Muscle of leg (tissue), 11 donors: ENCODE measurements around the gene PPP2R2B. TPM values are rescaled to one million over a fixed set of nuclear protein-coding genes. Genes with fewer than 3 reads are reported as not detected.
"Not testable (repeated sequence)": the region's sequence is repeated elsewhere in the genome, so short reads cannot be mapped to it uniquely, and the experiment has no call there.

Source experiments
- DNase-seq: peaks from one replicate; pipeline ENCODE4 v3.0.0; 2013
- H3K27ac ChIP-seq: one replicate; pipeline ENCODE4 v1.5.1; 2013; ENCODE audit warnings: mild to moderate bottlenecking, low read length, control low read depth
- H3K27me3 ChIP-seq: one replicate; pipeline ENCODE4 v1.6.1; 2013; ENCODE audit warnings: low read length; ENCODE audit not compliant: control insufficient read depth, insufficient read depth
- H3K36me3 ChIP-seq: one replicate; pipeline ENCODE4 v1.6.1; 2013; ENCODE audit warnings: low read length; ENCODE audit not compliant: control insufficient read depth, insufficient read depth
- H3K4me1 ChIP-seq: one replicate; pipeline ENCODE4 v1.6.1; 2013; ENCODE audit warnings: low read length; ENCODE audit not compliant: control insufficient read depth, insufficient read depth
- H3K4me3 ChIP-seq: one replicate; pipeline ENCODE4 v1.5.1; 2013; ENCODE audit warnings: low read length, control low read depth
- H3K9me3 ChIP-seq: replicated peaks from 2 replicates; pipeline ENCODE4 v1.6.1; 2013; ENCODE audit warnings: low read depth, low read length; ENCODE audit not compliant: control insufficient read depth
- WGBS: methylation state at CpG from one replicate; pipeline ENCODE4 v1.1.5; 2013; ENCODE audit warnings: missing lambda C conversion rate; ENCODE audit not compliant: insufficient coverage; 5-methylcytosine and 5-hydroxymethylcytosine counted together
- polyA plus RNA-seq, 8 donors: library from polyadenylated mRNA; unstranded; fragments of 120-200 nt; gene quantifications; one replicate each; pipeline versions ENCODE4 v1.2.1 to v1.2.3, GENCODE V29; 2013; ENCODE audit warnings: inconsistent platforms in 1 of 8, low replicate concordance in 1 of 8; ENCODE audit not compliant: insufficient read length in 8 of 8, insufficient read depth in 1 of 8
- total RNA-seq: library from RNA; stranded (reverse); fragments of 120-200 nt; gene quantifications from one replicate; pipeline ENCODE4 v1.2.4, GENCODE V29; 2013

The PPP2R2B gene
- total and polyA plus RNA-seq, 9 donors = 0.63 to 4.2 (median 1.5) TPM

- DNase-seq = no peak
- H3K9me3 ChIP-seq = peaks cover 4% of the 10 kb centered on the region
- H3K27me3 ChIP-seq = no peaks in the 10 kb centered on the region
- H3K4me1 ChIP-seq = no peaks in the 10 kb centered on the region
- H3K4me3 ChIP-seq = no peak overlapping the region
- no CpG with 5 or more reads among the region's 1 CpG for WGBS
- H3K36me3 ChIP-seq = no peaks in the 10 kb centered on the region
- H3K27ac ChIP-seq = no peak overlapping the region
These were observed 303.8 kb downstream of the PPP2R2B start for GRCh38 chr5:146574713-146575112.

- DNase-seq = no peak
- Histone ChIP-seq H3K4me3 (no peak overlapping the region), H3K27ac (no peak overlapping the region), H3K27me3 (no peaks in the 10 kb centered on the region), H3K4me1 (no peaks in the 10 kb centered on the region), H3K36me3 (no peaks in the 10 kb centered on the region), H3K9me3 (no peaks in the 10 kb centered on the region)
- WGBS = no CpG with 5 or more reads among the region's 2 CpGs
These were observed 310.4 kb downstream of the PPP2R2B start for GRCh38 chr5:146568161-146568560.

GRCh38 chr5:146565764-146566367 lies 312.7 kb downstream of the PPP2R2B start:
- Histone ChIP-seq H3K36me3 (no peaks in the 10 kb centered on the region), H3K27me3 (no peaks in the 10 kb centered on the region), H3K4me3 (no peak overlapping the region), H3K9me3 (no peaks in the 10 kb centered on the region), H3K27ac (no peak overlapping the region), H3K4me1 (no peaks in the 10 kb centered on the region)
- DNase-seq = peak; percentile 49
- WGBS = 40% methylated on average over 3 of the region's 7 CpGs

GRCh38 chr5:146564007-146564762 lies 314.4 kb downstream of the PPP2R2B start:
- Histone ChIP-seq H3K4me3 (no peak overlapping the region), H3K4me1 (no peaks in the 10 kb centered on the region), H3K36me3 (no peaks in the 10 kb centered on the region), H3K27ac (no peak overlapping the region), H3K27me3 (no peaks in the 10 kb centered on the region), H3K9me3 (no peaks in the 10 kb centered on the region)
- no peak for DNase-seq
- WGBS = no CpG with 5 or more reads among the region's 2 CpGs

GRCh38 chr5:146562461-146562860 lies 316.1 kb downstream of the PPP2R2B start:
- 83% methylated on average over 1 of the region's 4 CpGs for WGBS
- no peaks in the 10 kb centered on the region for H3K9me3 ChIP-seq
- no peaks in the 10 kb centered on the region for H3K4me1 ChIP-seq
- no peaks in the 10 kb centered on the region for H3K27me3 ChIP-seq
- H3K27ac ChIP-seq = no peak overlapping the region
- no peak overlapping the region for H3K4me3 ChIP-seq
- no peaks in the 10 kb centered on the region for H3K36me3 ChIP-seq
- DNase-seq = no peak

GRCh38 chr5:146561711-146562110 lies 316.8 kb downstream of the PPP2R2B start:
- no peaks in the 10 kb centered on the region for H3K9me3 ChIP-seq
- no peaks in the 10 kb centered on the region for H3K27me3 ChIP-seq
- 89% methylated on average over 5 of the region's 5 CpGs for WGBS

GRCh38 chr5:146560205-146560812 lies 318.2 kb downstream of the PPP2R2B start:
- no CpG with 5 or more reads among the region's 3 CpGs for whole genome bisulfite sequencing
- Histone ChIP-seq H3K36me3 (no peaks in the 10 kb centered on the region), H3K27me3 (no peaks in the 10 kb centered on the region), H3K27ac (no peak overlapping the region), H3K4me3 (no peak overlapping the region), H3K4me1 (no peaks in the 10 kb centered on the region), H3K9me3 (no peaks in the 10 kb centered on the region)
- DNase-seq = no peak

More at GRCh38 chr5:146561711-146562110, 316.8 kb downstream of the PPP2R2B start:
- Histone ChIP-seq H3K4me1 (no peaks in the 10 kb centered on the region), H3K36me3 (no peaks in the 10 kb centered on the region), H3K4me3 (no peak overlapping the region), H3K27ac (no peak overlapping the region)
- no peak for DNase-seq

GRCh38 chr5:146556884-146557283 lies 321.7 kb downstream of the PPP2R2B start:
- not testable (repeated sequence) for H3K27me3 ChIP-seq, H3K9me3 ChIP-seq, DNase-seq, H3K36me3 ChIP-seq, H3K4me1 ChIP-seq, H3K27ac ChIP-seq, H3K4me3 ChIP-seq
- 83% methylated on average over 3 of the region's 4 CpGs for WGBS

- no CpG with 5 or more reads among the region's 3 CpGs for WGBS
- H3K27ac ChIP-seq = no peak overlapping the region
- no peaks in the 10 kb centered on the region for H3K4me1 ChIP-seq
- H3K4me3 ChIP-seq = no peak overlapping the region
- no peaks in the 10 kb centered on the region for H3K36me3 ChIP-seq
- no peaks in the 10 kb centered on the region for H3K9me3 ChIP-seq
- no peak for DNase-seq
- H3K27me3 ChIP-seq = peaks cover 2% of the 10 kb centered on the region
These were observed 325.1 kb downstream of the PPP2R2B start for GRCh38 chr5:146553446-146553845.

- Histone ChIP-seq H3K27me3 (peaks cover 2% of the 10 kb centered on the region), H3K36me3 (no peaks in the 10 kb centered on the region)
- no peak for DNase-seq
These were observed 328.9 kb downstream of the PPP2R2B start for GRCh38 chr5:146549615-146550014.

More at GRCh38 chr5:146549615-146550014, 328.9 kb downstream of the PPP2R2B start:
- no peaks in the 10 kb centered on the region for H3K4me1 ChIP-seq
- H3K27ac ChIP-seq = no peak overlapping the region
- no peaks in the 10 kb centered on the region for H3K9me3 ChIP-seq
- H3K4me3 ChIP-seq = no peak overlapping the region
